DOHH2 (cell line): ENCODE results near the gene TRIM25.

Source experiments
- H3F3A ChIP-seq: fragments of 200-600 bp; sonication (generic), shearing (Covaris generic); 2 replicates; pipeline ENCODE4 v1.6.0; 2016; ENCODE audit warnings: antibody characterized with exemption, mild to moderate bottlenecking; ENCODE audit not compliant: control insufficient read depth, insufficient read depth
- H3K27ac ChIP-seq: fragments of 200-600 bp; sonication (generic); 2 replicates; pipeline ENCODE4 v1.5.1; 2014; ENCODE audit warnings: low read depth, mild to moderate bottlenecking, low read length, moderate library complexity
- H3K27me3 ChIP-seq: fragments of 200-600 bp; sonication (generic); 2 replicates; pipeline ENCODE4 v1.6.1; 2014; ENCODE audit warnings: mild to moderate bottlenecking, low read length, mixed read lengths; ENCODE audit not compliant: control insufficient read depth
- H3K36me3 ChIP-seq: fragments of 200-600 bp; sonication (generic); 2 replicates; pipeline ENCODE4 v1.6.1; 2014; ENCODE audit warnings: mild to moderate bottlenecking, low read length, moderate library complexity, mixed read lengths; ENCODE audit not compliant: control insufficient read depth
- H3K4me1 ChIP-seq: fragments of 200-600 bp; sonication (generic); 2 replicates; pipeline ENCODE4 v1.6.1; 2014; ENCODE audit warnings: mild to moderate bottlenecking, low read length, mixed read lengths; ENCODE audit not compliant: control insufficient read depth
- H3K4me2 ChIP-seq: fragments of 200-600 bp; sonication (generic); 2 replicates; pipeline ENCODE4 v1.6.0; 2014; ENCODE audit warnings: mild to moderate bottlenecking, low read length, moderate library complexity
- H3K4me3 ChIP-seq: fragments of 200-600 bp; sonication (generic); 2 replicates; pipeline ENCODE4 v1.5.1; 2014; ENCODE audit warnings: mild to moderate bottlenecking, low read length, mixed read lengths
- H3K79me2 ChIP-seq: fragments of 200-600 bp; sonication (generic); 2 replicates; pipeline ENCODE4 v1.6.1; 2014; ENCODE audit warnings: mild to moderate bottlenecking, low read length, mixed read lengths; ENCODE audit not compliant: control insufficient read depth
- H3K9me2 ChIP-seq: fragments of 200-600 bp; sonication (generic); replicated peaks from 2 replicates; pipeline ENCODE4 v1.6.1; 2014; ENCODE audit warnings: mild to moderate bottlenecking, low read length, mixed read lengths; ENCODE audit not compliant: control insufficient read depth
- H3K9me3 ChIP-seq: fragments of 200-600 bp; sonication (generic); 2 replicates; pipeline ENCODE4 v1.6.1; 2014; ENCODE audit warnings: antibody characterized with exemption, low read length, mixed read lengths; ENCODE audit not compliant: control insufficient read depth, insufficient read depth
- H4K20me1 ChIP-seq: fragments of 200-600 bp; sonication (generic); 2 replicates; pipeline ENCODE4 v1.6.0; 2014; ENCODE audit warnings: low read depth, mild to moderate bottlenecking, antibody characterized with exemption, low read length, moderate library complexity; ENCODE audit not compliant: control insufficient read depth, insufficient read depth
- CTCF ChIP-seq: fragments of 200-600 bp; sonication (generic); IDR thresholded peaks from one replicate; pipeline ENCODE4 v1.5.1; 2014; ENCODE audit warnings: antibody characterized with exemption, mild to moderate bottlenecking, low read depth, low read length; ENCODE audit not compliant: poor library complexity, severe bottlenecking
- EZH2phosphoT487 ChIP-seq: fragments of 200-600 bp; sonication (generic); IDR thresholded peaks from 2 replicates; pipeline ENCODE4 v1.6.1; 2017; ENCODE audit warnings: borderline replicate concordance, mild to moderate bottlenecking, antibody characterized with exemption, low read length, moderate library complexity, mixed read lengths

The TRIM25 gene

GRCh38 chr17:56933868-56934267 lies 20.0 kb upstream of the TRIM25 start:
- no peak overlapping the region for H3K4me3 ChIP-seq
- no peaks in the 10 kb centered on the region; the same call in 1 of the 2 replicates for H3F3A ChIP-seq
- peaks cover 11% of the 10 kb centered on the region for H3K9me3 ChIP-seq
- H3K9me2 ChIP-seq, result no peaks in the 10 kb centered on the region
- H3K27me3 ChIP-seq, result no peaks in the 10 kb centered on the region
- H3K79me2 ChIP-seq, result no peaks in the 10 kb centered on the region
- H3K4me1 ChIP-seq, result no peaks in the 10 kb centered on the region
- H3K27ac ChIP-seq, result no peak overlapping the region
- H3K36me3 ChIP-seq, result peaks cover 26% of the 10 kb centered on the region
- TF ChIP-seq EZH2phosphoT487 (no peak), CTCF (no peak)
- H3K4me2 ChIP-seq, result no peak overlapping the region
- H4K20me1 ChIP-seq, result no peaks in the 10 kb centered on the region

GRCh38 chr17:56933151-56933745 lies 19.4 kb upstream of the TRIM25 start:
- H3K9me3 ChIP-seq, result peaks cover 15% of the 10 kb centered on the region
- no peaks in the 10 kb centered on the region for H3K4me1 ChIP-seq
- no peak overlapping the region for H3K4me2 ChIP-seq
- no peak overlapping the region for H3K27ac ChIP-seq
- peaks cover 20% of the 10 kb centered on the region for H3K36me3 ChIP-seq
- H3K79me2 ChIP-seq, result no peaks in the 10 kb centered on the region
- no peaks in the 10 kb centered on the region; the same call in 1 of the 2 replicates for H3F3A ChIP-seq
- TF ChIP-seq CTCF, result no peak
- H3K9me2 ChIP-seq, result no peaks in the 10 kb centered on the region
- no peak overlapping the region for H3K4me3 ChIP-seq
- no peaks in the 10 kb centered on the region for H4K20me1 ChIP-seq
- no peaks in the 10 kb centered on the region for H3K27me3 ChIP-seq

GRCh38 chr17:56930739-56931337 lies 17.0 kb upstream of the TRIM25 start:
- H3K4me1 ChIP-seq, result no peaks in the 10 kb centered on the region
- H3K27me3 ChIP-seq, result no peaks in the 10 kb centered on the region
- H3K4me3 ChIP-seq, result no peak overlapping the region
- no peaks in the 10 kb centered on the region for H3K79me2 ChIP-seq
- no peaks in the 10 kb centered on the region for H4K20me1 ChIP-seq
- peaks cover 4% of the 10 kb centered on the region for H3K36me3 ChIP-seq
- no peak for TF ChIP-seq EZH2phosphoT487
- no peak for TF ChIP-seq CTCF
- no peak overlapping the region for H3K4me2 ChIP-seq
- H3F3A ChIP-seq, result no peaks in the 10 kb centered on the region; the same call in 1 of the 2 replicates
- no peak overlapping the region for H3K27ac ChIP-seq
- H3K9me2 ChIP-seq, result no peaks in the 10 kb centered on the region
- peaks cover 16% of the 10 kb centered on the region for H3K9me3 ChIP-seq
